C4-2B (cell line): ENCODE data around the gene SCYGR4.

Experiments
- H3K27ac ChIP-seq: fragments of 450-650 bp; 2 replicates; pipeline ENCODE4 v1.5.1; 2017
- ZFX ChIP-seq: fragments of 450-650 bp; IDR thresholded peaks from 2 replicates; pipeline ENCODE4 v1.6.1; 2017
- TF ChIP-seq, protein P1 (sequence below): fragments of 450-650 bp; conservative IDR thresholded peaks from 2 replicates; pipeline ENCODE4 v1.5.1; 2017; ENCODE audit warnings: mild to moderate bottlenecking

The SCYGR4 gene

GRCh38 chr2:227607941-227608340 is 9.4 kb upstream of the SCYGR4 start:
- TF ChIP-seq, protein P1, sequence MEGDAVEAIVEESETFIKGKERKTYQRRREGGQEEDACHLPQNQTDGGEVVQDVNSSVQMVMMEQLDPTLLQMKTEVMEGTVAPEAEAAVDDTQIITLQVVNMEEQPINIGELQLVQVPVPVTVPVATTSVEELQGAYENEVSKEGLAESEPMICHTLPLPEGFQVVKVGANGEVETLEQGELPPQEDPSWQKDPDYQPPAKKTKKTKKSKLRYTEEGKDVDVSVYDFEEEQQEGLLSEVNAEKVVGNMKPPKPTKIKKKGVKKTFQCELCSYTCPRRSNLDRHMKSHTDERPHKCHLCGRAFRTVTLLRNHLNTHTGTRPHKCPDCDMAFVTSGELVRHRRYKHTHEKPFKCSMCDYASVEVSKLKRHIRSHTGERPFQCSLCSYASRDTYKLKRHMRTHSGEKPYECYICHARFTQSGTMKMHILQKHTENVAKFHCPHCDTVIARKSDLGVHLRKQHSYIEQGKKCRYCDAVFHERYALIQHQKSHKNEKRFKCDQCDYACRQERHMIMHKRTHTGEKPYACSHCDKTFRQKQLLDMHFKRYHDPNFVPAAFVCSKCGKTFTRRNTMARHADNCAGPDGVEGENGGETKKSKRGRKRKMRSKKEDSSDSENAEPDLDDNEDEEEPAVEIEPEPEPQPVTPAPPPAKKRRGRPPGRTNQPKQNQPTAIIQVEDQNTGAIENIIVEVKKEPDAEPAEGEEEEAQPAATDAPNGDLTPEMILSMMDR, result no peak
- TF ChIP-seq ZFX, result no peak
- H3K27ac ChIP-seq, result no peak overlapping the region

DNA sequence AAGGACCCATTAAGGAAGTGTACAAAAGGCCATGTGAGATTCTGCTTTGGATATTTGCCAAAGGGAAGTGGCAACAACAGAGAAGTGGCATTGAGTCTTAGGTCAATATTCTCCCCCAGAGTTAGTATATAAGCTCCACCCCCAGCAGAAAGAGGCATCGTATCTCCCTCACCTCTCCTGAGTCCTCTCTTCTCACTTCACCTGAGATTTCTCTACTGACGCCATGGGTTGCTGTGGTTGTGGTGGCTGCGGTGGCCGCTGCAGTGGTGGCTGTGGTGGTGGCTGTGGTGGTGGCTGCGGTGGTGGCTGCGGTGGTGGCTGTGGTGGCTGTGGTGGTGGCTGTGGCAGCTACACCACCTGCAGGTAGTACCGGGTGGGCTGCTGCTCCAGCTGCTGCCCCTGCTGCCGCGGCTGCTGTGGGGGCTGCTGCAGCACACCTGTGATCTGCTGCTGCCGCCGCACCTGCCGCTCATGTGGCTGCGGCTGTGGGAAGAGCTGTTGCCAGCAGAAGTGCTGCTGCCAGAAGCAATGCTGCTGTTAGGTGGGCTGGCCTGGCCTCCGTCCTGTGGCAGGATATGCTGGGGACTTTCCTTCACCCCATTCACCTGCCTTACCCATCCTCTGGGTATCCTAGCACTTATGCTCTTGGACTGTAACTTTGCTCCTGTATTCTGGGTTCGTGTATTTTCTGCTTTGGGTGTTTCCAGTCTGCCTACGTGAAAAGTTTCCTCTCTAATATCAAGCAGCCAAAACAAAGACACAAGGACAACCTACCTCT is 8.5 kb upstream of the SCYGR4 start:
- H3K27ac ChIP-seq, result no peak overlapping the region
- TF ChIP-seq ZFX, result no peak
- TF ChIP-seq, protein P1, result no peak

- no peak for TF ChIP-seq ZFX
- TF ChIP-seq, protein P1, result no peak
- H3K27ac ChIP-seq, result no peak overlapping the region
These were observed 7.2 kb upstream of the SCYGR4 start for GRCh38 chr2:227610123-227610522.

DNA sequence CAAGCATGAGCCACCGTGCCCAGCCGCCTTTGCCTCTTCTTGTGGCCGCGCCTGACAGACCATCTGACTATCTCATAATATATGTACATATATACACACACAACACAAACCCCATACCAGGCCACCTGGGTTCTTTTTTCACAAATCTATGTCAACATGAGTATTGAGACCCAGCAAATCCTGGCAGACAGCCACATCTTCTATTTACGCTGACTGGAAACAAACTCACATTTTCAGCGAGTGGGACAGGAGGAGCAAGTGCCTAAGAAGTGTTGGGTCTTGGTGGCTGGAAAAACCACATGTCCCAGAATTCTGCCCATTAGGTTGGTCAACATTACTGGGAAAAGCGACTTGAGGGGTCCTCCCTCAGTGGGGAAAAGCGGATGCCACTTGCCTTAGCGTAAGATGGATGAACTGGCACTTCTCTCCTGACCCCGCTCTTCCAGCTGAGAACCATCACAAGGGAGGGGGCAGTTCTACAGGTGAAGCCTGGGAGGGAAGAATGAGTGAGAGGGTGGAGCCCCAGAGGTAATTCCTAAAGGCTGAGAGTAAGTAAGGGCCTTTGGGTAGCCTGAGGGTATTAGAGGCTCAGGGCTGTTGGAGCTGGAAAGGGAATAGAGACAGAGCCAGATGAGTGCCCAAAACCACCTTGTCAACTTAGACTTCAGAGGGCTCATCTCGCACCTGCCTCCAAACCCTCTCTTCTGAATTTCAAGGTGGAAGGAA is 4.6 kb upstream of the SCYGR4 start:
- TF ChIP-seq, protein P1, result no peak
- no peak for TF ChIP-seq ZFX
- H3K27ac ChIP-seq, result no peak overlapping the region

DNA sequence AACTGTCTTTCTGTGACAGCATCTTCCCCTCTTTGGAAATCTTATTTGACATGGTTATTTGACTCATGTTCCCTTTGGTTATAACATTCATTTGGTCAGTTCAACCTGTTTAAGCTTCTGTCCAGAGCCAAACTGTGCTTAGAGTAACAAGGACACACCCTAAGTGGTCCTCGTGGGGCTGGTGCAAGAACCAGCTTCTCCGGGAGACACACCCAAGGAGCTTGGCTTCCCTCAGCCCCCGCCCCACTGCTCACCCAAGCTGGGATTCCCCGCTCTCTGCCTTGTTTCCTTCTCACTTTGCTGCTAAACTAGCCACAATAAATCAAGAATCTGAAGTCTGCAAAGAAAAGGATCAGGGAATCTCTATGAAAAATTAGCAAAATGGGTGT is 4.0 kb upstream of the SCYGR4 start:
- no peak overlapping the region for H3K27ac ChIP-seq

GRCh38 chr2:227614246-227614645 is 3.1 kb upstream of the SCYGR4 start:
- no peak overlapping the region for H3K27ac ChIP-seq
- no peak for TF ChIP-seq ZFX
- TF ChIP-seq, protein P1, result no peak

More for the DNA sequence above, 4.0 kb upstream of the SCYGR4 start:
- TF ChIP-seq ZFX, result no peak

GRCh38 chr2:227614740-227615139 is 2.6 kb upstream of the SCYGR4 start, which contains the start of gene SCYGR3:
TSS of gene SCYGR3 (minus strand) at chr2:227614840. CDS start at chr2:227614840, 0 bp downstream.
- TF ChIP-seq, protein P1, result no peak
- TF ChIP-seq ZFX, result no peak

More at GRCh38 chr2:227614740-227615139, 2.6 kb upstream of the SCYGR4 start, which contains the start of gene SCYGR3:
- H3K27ac ChIP-seq, result no peak within 1 kb of the TSS
